Heart left ventricle (tissue), 13 donors: ENCODE measurements around the gene OTUD7B.

Experiments
- POLR2A ChIP-seq, 2 donors: fragments of 450-650 bp; IDR thresholded peaks; one replicate each; pipeline ENCODE4 v1.6.1; 2017; ENCODE audit warnings: antibody characterized with exemption in 2 of 2, mild to moderate bottlenecking in 2 of 2, moderate library complexity in 2 of 2
- TF ChIP-seq, protein P1 (sequence below), 12 donors: fragments of 200-600 bp; sonication (generic) in 4 of 12; IDR thresholded peaks; one replicate each; pipeline versions ENCODE4 v1.5.0 to v1.8.0; 2018 to 2022; ENCODE audit warnings: antibody characterized with exemption in 12 of 12, mild to moderate bottlenecking in 5 of 12
- donor health status: ischemic (EF 13 %, LVEDD 7.1; RV severe dilation, severe dysfunction).
- donor health status: DM: no; HTN: yes; CAD: no.
- donor health status: DM: no; HTN: no; CAD: no.
- donor health status: ischemic (EF 25% LVEDD 6.9; RV normal size, moderate dysfunction).
- donor health status: ischemic (EF 25% LVEDD 5.7; RV mildly dilated, moderate dysfunction).
- donor health status: ischemic (EF 35%, LVEDD 5.7; RV mildly dilated, moderate dysfunction).
- donor health status: nonischemic (EF 11% LVEDD 7.7; RV severe dilation, severe dysfunction).
- donor health status: DM: yes; HTN: yes; CAD: no.
- donor health status: PGD.
- donor health status: ischemic (EF 29% LVEDD 5.4; RV normal size, mild dysfunction).
- donor health status: nonischemic (EF 23%, LVEDD 6.1; RV moderate dilation, normal function).

DNA sequence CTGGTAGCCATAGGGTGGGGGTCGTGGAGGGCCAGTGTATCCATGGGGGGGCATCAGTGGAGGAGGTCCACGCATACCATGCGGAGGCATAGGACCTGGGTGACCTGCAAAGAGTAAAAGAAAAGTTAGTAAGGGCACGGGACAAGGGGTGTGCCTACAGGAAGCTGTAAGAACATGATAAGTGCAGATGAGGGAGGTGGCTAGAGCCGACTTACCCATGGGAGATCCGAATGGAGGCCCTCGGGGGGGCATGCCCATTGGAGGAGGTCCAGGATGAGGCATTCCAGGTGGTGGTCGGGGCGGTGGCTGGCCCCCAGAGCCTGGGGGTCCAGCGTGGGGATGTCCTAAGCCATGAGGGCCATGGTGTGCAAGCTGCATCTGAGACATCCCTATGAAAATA lies 86.9 kb downstream of the OTUD7B start:
- TF ChIP-seq, protein P1, sequence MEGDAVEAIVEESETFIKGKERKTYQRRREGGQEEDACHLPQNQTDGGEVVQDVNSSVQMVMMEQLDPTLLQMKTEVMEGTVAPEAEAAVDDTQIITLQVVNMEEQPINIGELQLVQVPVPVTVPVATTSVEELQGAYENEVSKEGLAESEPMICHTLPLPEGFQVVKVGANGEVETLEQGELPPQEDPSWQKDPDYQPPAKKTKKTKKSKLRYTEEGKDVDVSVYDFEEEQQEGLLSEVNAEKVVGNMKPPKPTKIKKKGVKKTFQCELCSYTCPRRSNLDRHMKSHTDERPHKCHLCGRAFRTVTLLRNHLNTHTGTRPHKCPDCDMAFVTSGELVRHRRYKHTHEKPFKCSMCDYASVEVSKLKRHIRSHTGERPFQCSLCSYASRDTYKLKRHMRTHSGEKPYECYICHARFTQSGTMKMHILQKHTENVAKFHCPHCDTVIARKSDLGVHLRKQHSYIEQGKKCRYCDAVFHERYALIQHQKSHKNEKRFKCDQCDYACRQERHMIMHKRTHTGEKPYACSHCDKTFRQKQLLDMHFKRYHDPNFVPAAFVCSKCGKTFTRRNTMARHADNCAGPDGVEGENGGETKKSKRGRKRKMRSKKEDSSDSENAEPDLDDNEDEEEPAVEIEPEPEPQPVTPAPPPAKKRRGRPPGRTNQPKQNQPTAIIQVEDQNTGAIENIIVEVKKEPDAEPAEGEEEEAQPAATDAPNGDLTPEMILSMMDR (IDR thresholded peaks at IDR 0.05): no peak
- no peak for TF ChIP-seq POLR2A (IDR thresholded peaks at IDR 0.05)
